Measurements from ENCODE around the gene MZF1.
"Not testable (repeated sequence)": the region's sequence is repeated elsewhere in the genome, so short reads cannot be mapped to it uniquely, and the experiment has no call there.

The MZF1 gene

GRCh38 chr19:58555369-58555885 is 17.7 kb downstream of the MZF1 start:
- DNase-seq (ENCODE audit: low spot score) = no peak

- peak; percentile 95 for DNase-seq (ENCODE audit: low spot score)
These were observed 18.4 kb downstream of the MZF1 start, which contains the start of gene CHMP2A for GRCh38 chr19:58554494-58555368. Gene CHMP2A (minus strand): TSS chr19:58555105. CDS start chr19:58554212, 893 bp downstream.

GRCh38 chr19:58553799-58554493 is 19.2 kb downstream of the MZF1 start:
- no peak for DNase-seq (ENCODE audit: low spot score)

GRCh38 chr19:58552655-58553054 is 20.5 kb downstream of the MZF1 start:
- no peak for DNase-seq (ENCODE audit: low spot score)

- DNase-seq (ENCODE audit: low spot score) = no peak
These were observed 21.3 kb downstream of the MZF1 start for GRCh38 chr19:58551577-58552471.

GRCh38 chr19:58551123-58551497 is 22.0 kb downstream of the MZF1 start:
- no peak for DNase-seq (ENCODE audit: low spot score)

- no peak for DNase-seq (ENCODE audit: low spot score)
These were observed 22.6 kb downstream of the MZF1 start for GRCh38 chr19:58550362-58551122.

- no peak for DNase-seq (ENCODE audit: low spot score)
These were observed 23.3 kb downstream of the MZF1 start for GRCh38 chr19:58549664-58550361.

- DNase-seq (ENCODE audit: low spot score) = no peak
These were observed 24.1 kb downstream of the MZF1 start for GRCh38 chr19:58548859-58549663.

GRCh38 chr19:58547323-58548312 is 25.5 kb downstream of the MZF1 start:
- DNase-seq (ENCODE audit: low spot score) = no peak

- DNase-seq (ENCODE audit: low spot score) = no peak
These were observed 27.1 kb downstream of the MZF1 start for GRCh38 chr19:58546019-58546530.

- DNase-seq (ENCODE audit: low spot score) = no peak
These were observed 27.7 kb downstream of the MZF1 start for GRCh38 chr19:58545286-58546018.

- peak; percentile 87 for DNase-seq (ENCODE audit: low spot score)
These were observed 28.4 kb downstream of the MZF1 start for GRCh38 chr19:58544591-58545285.

GRCh38 chr19:58543826-58544590 is 29.1 kb downstream of the MZF1 start, which contains the start of gene TRIM28:
Gene TRIM28 (plus strand): TSS chr19:58544064. CDS start chr19:58544758, 694 bp downstream.
- DNase-seq (ENCODE audit: low spot score) = peak; percentile 100

- DNase-seq (ENCODE audit: low spot score) = not testable (repeated sequence)
These were observed 30.3 kb downstream of the MZF1 start for GRCh38 chr19:58542641-58543372.
